Measurements from ENCODE around the gene SLC6A3.
"Not testable (repeated sequence)": the region's sequence is repeated elsewhere in the genome, so short reads cannot be mapped to it uniquely, and the experiment has no call there.

Gene SLC6A3

DNA sequence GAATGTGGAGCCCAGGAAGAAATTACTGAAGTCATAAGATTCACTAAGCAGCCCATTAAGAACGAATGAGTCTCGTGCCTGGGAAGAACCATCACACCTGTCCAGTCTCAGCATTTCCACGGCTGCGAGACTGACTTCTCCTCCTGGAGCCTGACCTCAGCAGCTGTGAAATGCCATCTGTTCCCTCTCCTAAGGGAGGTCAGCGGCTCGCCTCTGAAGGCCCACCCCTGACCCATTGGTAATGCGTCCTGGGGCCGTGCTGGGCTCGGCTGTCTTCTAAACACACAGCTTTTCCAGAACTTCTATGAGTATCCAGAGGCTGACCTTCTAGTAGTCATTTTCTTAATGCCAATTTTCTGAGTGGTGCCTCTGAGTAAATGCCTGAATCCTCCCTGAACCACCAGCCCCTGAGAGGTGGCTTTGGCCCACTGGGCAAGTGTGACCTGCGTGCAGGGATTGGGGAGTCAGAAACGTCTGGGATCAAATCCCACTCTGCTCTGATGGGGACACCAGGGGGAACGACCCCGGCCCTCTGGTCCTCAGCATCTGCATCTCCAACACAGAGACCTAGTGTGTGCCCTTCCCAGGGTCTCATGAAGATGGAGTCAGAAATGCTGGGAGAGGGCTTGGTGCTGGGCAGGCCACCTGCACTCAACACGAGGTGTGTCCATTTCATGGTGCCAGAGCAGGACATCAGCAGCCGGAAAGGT, 5.7 kb downstream of the SLC6A3 start:
- DNase-seq = no peak

DNA sequence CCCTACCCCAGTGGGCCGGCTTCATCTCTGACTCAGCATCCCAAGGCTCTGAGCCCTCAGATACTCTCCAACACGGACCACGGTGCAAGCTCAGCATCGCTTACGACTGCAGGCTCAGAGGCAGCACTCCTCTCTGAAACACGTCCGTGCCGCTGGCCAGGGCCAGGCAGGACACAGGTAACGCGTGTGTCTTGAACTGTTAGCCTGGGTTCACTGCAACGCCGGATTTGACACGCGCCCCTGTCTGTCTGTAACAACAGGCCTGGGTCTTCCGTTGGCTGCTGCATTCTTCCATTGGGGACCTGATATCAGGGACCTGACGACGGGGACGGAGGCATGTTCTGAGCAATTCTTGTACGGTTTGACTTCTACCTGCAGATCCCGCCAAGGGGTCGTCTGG, 6.4 kb downstream of the SLC6A3 start:
- no peak for DNase-seq

DNA sequence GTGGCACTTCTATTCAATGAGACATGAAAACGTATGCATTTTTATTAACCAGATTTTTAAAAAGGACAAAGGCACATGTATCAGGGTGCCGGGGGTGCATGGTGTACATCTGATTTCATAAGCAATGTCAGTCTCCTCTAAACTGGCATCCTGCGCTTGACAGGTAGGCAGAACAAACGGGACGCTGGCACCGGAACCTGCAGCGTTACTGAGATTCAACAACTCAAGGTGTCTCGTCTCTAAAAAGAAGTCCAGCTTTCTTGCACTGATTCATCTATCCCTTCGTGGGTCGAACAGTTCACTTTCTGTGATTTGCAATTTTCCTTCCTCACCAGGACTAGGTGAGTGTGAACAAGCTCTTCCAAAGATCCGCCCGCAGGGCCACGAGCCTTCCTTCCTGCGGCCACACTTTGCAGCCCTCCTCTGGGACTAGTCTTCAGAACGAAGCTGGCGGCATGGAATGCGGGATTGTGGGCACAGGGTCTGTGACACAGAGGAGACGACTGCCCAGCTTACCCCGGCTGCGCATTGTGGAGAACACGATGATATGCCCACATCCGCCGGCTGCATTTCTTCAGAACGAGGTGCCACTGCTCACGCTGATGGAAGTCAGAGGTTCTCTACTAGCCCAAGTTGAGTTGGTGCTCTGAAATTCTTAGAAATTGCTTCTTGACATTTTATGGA, 7.2 kb downstream of the SLC6A3 start:
- no peak for DNase-seq

DNA sequence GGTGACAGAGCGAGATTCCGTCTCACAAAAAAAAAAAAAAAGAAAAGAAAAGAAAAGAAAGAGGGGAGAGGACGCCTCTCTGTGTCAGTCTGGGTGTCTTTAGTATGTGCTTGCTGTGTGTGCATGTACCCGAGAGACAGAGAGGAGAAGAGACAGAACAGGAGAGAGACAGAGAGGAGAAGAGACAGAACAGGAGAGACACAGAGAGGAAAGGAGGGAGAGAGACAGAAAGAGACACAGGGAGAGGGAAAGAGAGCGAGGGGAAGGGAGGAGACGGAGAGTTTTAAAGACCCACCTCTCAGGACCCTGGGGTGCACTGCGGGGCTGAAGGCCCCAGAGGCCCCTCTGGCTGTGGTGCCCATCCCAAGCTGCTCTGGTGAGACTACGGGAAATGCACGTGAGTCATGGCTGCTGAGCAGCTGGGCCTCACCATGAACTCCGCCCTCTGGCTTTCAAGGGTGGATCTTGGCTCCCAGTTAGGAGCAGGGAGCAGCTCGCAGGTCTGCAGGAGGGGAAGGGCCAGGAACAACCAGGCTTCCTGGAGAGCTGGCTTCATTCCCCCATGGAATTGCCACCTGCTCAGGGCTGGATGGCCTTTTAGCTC, 7.9 kb downstream of the SLC6A3 start:
- no peak for DNase-seq

DNA sequence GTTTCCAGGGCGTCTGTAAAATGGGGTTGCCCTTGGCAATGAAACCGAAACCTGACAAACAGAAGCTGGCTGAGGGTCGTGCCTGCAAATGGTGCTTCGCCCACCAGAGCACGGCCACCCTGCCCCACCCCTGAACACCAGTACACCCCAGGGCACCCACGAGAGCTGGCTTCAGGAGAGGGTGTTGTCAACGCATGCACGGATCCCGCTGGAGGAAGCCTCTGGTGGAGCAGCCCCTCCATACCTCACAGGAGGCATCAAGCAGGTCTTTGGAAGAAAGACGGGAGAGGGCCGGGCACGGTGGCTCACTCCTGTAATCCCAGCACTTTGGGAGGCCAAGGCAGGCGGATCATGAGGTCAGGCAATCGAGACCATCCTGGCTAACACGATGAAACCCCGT, 8.6 kb downstream of the SLC6A3 start:
- DNase-seq = no peak

DNA sequence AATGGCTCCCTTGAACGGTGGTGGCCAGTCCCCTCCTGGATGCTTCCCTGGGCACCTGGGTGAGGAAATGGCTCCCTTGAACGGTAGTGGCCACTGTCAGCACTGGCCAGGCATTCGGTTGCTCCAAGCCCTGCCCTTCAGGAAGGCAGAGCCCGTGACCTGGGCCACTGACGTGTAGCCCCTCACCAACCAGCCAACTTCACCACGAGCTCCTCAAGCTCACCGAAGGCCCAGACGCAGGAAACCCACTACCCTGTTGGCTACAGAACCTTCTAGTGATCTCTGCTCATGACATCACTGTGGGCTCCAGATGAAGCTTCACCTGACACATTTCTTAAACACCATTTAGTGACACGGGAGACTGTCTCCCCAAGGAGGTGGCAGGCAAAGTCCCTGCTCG, 9.2 kb downstream of the SLC6A3 start:
- DNase-seq = no peak

DNA sequence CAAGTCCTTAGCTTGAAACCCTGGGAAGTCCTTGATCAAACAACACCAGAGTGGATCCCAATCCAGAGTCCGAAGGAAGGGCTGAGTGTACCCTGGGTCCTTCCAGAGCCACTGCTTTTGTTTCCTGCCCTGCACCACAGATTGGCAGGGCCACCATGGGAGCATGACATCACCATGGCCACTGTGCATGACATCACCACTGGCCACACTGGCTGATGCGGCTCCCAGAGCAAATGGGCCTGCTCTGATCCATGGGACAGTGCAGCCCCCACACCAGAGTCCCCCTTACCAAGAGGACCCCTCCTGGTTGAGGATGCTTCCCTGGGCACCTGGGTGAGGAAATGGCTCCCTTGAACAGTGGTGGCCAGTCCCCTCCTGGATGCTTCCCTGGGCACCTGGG, 9.9 kb downstream of the SLC6A3 start:
- no peak for DNase-seq

DNA sequence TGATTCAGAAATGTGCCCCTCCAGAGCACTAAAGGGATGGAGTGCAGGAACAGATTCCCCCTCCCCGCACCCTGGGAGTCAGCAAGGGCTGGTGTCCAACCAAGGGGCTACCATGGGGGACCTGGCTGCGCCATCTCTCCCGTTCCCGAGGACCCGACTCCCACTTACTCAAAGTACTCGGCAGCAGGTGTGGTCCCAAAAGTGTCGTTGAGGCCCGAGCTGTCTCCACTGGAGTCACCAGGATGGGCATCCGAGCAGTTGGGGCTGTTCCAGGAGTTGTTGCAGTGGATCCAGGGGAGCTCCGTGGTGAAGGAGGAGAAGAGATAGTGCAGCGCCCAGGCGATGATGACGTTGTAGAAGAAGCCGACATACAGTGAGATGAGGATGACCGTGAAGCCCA, 12.9 kb downstream of the SLC6A3 start:
- DNase-seq = no peak

DNA sequence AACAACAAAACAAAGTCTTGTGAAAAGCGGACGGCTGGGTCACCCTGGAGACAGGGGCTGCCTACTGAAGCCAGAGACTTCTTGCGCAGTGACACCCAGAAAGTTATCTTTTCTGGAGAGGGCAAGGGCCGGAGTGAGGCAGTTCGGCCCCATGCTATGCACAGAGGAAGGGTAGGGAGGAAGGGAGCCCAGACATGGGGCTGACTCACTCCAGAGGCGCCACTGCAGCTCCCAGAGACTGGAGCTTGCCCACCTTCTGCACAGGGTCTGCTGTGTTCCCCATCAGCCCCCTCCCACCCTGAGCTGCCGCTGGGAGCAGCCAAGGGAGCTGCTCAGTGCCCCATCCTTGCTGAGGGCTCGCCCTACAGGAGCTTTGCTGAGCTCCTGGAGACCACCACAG, 13.3 kb downstream of the SLC6A3 start:
- no peak for DNase-seq

DNA sequence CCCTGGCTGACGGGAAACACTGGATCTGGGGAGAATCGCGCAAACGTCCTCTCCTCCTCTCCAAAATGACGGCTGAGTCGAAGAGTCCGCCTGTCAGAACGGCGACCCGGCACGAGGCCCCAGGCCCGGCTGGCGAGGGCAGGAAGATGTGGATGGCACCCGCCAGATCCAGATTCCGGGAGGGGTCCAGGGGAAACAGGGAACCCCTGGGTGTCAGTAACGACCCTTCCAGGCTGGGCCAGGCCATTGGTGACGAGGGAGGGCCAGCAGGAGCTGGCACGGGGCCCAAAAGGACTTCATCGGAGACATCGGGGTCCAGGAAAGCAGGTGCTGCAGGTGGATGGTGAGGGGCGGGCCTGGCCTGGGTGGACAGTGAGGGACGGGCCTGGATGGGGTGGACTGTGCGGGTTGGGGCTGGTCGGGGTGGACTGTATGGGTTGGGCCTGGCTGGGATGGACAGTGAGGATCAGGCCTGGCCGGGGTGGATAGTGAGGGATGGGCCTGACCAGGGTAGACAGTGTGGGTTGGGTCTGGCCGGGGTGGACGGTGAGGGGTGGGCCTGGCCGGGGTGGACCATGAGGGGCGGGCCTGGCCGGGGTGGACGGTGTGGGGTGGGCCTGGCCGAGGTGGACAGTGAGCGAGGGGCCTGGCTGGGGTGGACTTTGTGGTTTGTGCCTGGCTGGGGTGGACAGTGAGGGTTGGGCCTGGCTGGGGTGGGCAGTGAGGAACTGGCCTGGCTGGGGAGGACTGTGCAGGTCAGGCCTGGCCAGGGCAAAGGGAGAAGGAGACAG, 14.0 kb downstream of the SLC6A3 start:
- DNase-seq = no peak

DNA sequence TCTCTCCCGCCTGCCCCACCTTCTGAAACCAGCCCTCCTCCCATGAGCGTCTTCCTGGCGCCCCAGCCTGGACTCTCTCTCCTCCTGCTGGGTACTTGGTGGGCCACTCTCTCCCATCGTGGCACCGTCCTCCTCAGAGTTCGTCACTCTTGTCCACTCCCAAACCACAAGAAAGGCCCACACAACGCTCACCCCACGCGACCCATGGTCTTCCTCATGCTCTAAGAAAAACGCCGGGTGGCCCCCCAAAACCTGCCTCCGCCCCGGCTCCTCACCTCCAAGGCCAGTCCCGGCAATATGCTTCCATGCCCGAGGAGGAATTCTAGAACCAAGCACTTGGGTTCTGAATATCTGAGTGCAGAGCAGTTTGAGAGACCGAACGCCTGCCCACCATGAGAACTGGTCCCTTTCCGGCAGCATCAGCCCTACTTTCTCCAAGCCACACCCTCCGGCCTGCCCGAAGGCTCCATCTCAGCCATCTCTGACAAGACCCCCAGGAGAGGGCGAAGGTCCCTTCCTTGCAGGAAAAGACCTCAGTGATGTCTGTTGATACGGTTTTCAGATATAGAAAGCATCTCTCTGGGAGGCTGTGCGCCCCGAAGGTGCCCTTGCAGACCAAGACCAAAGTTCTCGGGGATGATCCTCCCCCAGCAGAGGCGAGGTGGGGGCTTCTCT, 15.0 kb downstream of the SLC6A3 start:
- no peak for DNase-seq

DNA sequence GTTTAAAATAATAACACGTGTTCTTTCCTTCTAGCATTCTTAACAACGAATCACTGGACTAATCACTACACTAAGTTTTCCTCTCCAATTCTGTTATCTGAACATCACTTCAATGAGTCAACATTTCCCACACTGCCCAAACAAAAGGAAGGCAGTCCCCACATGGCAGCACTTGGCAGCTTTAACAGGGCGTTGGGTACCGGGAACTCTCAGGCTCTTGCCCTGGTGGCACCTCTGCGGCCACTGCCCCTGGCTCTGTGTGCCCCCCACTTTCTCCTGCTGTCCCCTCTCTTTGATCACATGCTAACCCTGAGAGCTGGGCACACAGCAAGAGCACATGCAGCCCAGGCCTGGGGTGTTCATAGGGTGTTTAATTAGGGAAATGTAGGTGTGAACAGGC, 15.7 kb downstream of the SLC6A3 start:
- DNase-seq = no peak

DNA sequence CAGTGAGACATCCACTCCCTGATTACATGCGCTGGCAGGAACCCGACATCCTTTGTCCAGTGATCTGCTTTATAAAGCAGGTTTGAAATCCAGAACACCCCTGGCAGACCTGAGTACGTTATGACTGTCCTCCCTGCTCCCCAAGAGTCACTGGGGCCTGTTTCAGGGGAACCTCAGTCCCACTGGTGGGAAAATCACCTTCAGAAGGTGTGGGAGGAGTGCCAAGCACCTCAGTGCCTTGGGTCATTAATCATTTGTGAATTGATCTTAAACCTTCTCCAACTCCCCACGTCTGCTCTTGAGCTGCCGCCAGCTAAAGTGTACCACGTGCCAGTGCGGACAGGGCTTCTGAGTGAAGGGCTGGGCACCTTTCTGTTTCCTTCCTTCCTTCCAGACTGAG, 16.2 kb downstream of the SLC6A3 start:
- no peak for DNase-seq

DNA sequence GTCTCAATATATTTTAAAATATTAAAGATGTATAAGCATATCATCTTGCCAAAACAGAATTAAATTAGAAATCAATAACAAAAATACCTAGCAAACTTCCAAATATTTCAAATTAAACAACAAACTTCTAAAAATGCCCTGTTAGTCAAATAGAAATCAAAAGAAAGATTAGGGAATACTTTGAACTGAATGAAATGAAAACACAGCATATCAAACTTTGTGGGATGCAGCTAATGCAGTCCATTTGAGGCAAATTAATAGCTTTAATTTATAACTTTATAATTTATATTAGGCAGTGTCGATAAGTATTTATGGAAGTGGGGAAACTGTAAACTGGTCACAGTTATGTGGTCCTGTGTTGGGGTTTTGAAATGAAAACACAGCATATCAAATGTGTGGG, 17.1 kb downstream of the SLC6A3 start:
- DNase-seq = no peak

DNA sequence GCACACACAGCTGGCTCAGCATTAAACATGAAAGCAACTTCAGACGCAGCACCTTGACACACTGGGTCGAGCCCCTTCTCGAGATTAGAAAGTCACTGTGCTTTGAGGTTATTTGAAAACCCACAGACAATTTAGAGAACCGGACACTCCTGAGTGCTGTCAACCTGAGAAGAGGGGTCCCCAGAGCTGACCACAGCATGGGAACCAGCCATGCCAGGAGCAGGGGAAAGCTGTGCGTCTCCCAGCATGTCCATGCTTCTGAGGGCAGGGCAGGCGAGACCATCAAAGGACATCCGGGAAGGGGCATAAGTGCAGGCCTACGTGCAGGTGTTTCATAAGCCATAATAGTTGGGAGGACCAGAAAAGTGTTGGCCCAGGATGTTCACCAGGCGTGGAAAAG, 20.5 kb downstream of the SLC6A3 start:
- DNase-seq = no peak

DNA sequence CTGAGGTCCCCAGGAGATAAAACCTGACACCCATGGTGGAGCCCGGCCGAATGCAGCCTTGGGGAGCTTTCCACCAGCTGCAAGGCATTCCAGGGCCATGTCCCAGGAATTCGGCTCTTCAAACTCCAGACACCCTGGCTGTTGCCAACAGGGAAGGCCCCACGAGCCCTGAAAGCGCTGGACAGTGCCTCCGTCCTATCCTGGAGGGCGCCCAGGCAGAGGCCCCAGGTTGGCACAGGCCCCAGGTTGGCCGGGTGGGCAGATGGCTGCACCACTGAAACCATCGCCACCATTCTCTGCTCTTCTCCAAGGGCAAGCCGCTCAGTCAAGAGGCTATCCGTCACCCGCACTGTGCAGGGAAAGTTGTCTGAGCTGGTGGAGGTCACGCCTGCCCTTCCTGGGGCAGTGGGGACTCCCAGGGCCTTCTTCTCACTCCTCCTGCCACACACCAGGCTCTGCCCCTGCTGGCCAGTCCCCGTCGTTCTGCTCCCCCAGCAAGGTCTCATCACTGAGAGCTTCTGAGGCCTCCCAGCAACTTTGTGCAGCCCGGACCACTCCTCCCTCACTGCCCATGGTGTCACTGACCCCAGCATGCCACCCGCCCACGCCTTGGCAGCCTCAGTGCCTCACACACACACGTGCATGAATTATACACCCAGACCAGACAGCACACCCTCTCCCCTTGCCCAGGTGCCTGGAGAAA, 21.2 kb downstream of the SLC6A3 start:
- DNase-seq = no peak

DNA sequence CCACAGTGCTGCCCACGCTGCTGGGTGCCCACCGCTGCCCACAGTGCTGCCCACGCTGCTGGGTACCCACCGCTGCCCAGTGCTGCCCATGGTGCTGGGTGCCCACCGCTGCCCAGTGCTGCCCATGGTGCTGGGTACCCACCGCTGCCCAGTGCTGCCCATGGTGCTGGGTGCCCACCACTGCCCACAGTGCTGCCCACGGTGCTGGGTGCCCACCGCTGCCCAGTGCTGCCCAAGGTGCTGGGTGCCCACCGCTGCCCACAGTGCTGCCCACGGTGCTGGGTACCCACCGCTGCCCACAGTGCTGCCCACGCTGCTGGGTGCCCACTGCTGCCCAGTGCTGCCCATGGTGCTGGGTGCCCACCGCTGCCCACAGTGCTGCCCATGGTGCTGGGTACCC, 22.7 kb downstream of the SLC6A3 start:
- not testable (repeated sequence) for DNase-seq

DNA sequence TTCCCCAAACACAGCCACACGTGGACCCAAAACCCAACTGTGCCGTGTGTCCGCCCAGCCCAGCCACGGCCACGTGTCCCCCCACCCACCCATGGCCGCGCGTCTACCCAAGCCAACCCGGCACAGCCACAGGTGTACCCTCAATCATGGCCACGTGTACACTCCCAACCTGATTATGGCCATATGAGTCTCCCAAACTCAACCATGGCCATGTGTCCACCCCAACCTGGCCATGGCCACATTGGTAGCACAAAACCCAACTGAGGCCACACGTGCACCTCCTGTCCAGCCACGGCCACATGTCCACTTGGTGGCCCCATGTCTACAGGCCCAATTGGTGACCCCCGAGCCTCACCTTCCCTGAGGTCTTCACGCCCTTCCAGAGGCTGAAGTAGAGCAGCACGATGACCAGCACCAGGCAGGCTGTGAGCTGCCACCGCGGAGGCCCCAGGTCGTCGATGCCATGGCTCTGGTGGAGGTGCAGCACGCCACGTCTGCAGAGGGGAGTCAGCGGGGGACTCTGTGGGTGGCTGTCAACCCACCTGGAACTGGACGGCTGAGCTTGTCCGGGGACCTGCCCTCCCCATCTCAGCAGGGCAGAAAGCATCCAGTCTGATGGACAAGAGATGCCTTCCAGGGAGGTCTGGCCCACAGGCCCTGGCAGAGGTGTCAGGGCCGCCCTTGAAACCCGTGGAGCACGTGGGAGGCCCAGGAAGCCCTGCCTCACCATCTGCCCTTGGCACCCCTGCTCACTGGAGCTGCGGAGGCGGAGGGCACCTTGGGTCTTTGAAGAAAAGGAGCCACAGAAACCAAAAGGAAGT, 23.5 kb downstream of the SLC6A3 start:
- DNase-seq = no peak

DNA sequence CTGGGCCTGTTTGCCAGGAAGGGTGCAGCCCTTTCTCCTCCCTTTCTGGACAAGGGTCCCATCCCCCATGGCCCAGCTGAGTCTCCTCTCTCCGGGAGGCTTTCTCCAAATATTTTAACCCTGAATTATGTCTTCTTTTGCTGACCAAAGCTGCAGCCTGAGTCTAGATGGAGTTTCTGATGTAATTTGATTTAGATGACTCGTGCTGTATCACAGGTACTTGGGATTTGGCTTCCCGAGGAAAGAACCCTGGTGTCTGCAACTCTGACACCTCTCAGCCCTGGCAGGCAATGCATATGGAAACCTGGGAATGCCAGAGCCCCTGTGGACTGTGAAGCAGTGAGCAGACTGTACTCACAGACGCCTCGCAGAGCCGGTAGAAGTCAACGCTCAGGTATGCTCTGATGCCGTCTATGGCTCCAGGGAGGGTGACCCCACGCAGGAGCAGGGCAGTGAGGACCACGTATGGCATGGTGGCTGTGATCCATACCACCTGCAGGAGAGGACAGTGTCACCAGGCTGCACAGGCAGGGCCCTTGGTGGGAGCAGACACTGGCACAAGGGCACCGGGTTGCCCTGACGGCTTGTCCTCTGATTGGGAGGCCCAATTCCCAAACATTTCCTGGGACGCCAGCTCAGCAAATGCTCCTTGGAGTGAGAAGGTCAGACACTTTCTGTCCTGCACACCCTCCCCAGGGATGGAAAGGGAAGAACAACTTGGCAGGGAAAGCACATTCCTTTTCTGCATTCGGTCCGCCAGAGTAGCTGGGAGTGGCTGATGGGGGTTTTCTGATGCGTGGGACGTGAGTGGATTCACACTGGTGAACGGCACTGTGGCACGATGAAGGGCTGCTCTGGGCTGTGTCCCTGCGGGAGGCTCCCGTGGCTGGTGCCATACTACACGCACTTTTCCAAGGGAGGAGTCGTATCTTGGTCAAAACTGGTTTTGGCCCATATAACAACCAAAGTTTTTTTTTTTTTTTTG, 24.7 kb downstream of the SLC6A3 start:
- DNase-seq = no peak

All from eye (tissue), 1 donor.